GM15510 (cell line): ENCODE results near the gene MRPL10.

ENCODE experiments used
- POLR2A ChIP-seq: IDR thresholded peaks from 3 replicates; pipeline ENCODE4 v1.6.1; 2011; ENCODE audit warnings: borderline replicate concordance; ENCODE audit not compliant: insufficient read length; ENCODE audit errors: extremely low read depth

MRPL10 gene

DNA sequence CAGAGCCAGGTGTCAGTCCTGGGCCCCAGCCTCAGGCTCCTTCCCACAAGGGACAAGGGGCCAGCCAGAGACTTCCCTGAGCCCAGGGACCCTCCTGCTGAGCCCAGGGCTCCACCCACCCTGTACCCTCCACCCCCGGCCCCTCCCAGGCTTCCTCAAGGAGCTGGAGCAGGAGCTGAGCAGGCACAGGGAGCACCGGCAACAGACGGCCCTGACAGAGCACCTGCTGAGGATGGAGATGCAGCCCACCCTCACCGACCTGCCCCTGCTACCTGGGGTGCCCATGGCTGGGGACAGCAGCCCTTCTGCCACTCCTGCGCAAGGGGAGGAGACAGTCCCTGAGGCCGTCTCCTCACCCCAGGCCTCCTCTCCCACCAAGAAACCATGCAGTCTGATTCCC is 5.3 kb upstream of the MRPL10 start:
- no peak for TF ChIP-seq POLR2A

- TF ChIP-seq POLR2A: no peak
These were observed 3.4 kb upstream of the MRPL10 start for GRCh38 chr17:47834756-47835155.

GRCh38 chr17:47831934-47832327 is 590 bp upstream of the MRPL10 start:
- TF ChIP-seq POLR2A: no peak

- no peak for TF ChIP-seq POLR2A
These were observed 842 bp downstream of the MRPL10 start for GRCh38 chr17:47830396-47831002.

DNA sequence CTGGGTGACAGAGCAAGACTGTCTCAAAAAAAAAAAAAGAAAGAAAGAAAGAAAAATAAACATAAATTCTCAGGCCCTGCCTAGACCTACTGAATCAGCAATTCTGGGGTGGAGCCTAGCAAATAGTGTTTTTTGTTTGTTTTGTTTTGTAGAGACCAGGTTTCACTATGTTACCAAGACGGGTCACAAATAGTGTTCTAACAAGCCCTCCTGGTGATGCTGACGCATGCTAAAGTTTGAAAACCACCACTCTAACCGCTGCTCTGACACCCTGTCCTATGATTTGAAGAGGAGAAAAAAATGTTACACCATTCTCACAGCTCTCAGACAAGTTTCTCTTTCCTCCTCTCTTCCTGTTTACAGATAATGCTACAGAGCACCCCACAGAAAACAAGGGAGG is 1.5 kb downstream of the MRPL10 start:
- no peak for TF ChIP-seq POLR2A

DNA sequence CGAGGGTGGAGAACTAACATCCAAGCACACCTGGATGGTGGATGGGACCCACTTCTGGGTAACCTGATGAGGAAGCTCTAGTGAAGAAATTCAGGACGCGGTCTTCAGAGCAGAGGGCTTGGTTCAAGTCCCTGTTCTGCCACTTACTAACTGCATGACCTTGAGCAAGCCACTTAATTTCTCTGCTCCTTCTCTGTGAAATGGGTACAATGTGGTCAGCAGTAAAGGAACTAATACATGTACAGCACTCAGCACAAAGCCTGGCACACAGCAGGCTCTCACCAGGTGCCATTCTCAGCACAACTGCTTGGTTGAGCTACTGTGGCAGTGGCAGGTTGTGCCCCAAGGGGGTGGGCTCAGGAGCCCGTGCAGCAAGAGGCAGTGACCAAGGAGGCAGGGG is 7.8 kb downstream of the MRPL10 start:
- no peak for TF ChIP-seq POLR2A

DNA sequence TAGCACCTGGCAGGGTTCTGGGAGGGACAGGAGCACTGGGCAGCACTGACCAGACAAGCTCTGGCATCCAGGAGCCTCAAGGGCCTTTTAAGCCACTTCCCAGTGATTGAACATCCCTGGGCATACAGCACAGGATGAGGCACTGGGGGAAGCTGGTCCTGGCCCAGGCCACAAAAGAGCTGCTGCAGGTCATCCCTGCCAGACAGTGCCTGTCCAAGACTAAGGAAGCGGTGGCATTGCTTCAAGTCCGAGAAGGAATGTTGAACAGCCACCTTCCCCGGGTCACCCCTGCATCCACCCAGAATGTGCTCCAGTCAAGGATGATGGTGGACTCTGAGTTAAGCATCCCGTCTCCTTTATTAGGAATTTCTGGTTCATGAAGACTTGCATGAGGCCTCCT is 8.6 kb downstream of the MRPL10 start:
- TF ChIP-seq POLR2A: no peak

DNA sequence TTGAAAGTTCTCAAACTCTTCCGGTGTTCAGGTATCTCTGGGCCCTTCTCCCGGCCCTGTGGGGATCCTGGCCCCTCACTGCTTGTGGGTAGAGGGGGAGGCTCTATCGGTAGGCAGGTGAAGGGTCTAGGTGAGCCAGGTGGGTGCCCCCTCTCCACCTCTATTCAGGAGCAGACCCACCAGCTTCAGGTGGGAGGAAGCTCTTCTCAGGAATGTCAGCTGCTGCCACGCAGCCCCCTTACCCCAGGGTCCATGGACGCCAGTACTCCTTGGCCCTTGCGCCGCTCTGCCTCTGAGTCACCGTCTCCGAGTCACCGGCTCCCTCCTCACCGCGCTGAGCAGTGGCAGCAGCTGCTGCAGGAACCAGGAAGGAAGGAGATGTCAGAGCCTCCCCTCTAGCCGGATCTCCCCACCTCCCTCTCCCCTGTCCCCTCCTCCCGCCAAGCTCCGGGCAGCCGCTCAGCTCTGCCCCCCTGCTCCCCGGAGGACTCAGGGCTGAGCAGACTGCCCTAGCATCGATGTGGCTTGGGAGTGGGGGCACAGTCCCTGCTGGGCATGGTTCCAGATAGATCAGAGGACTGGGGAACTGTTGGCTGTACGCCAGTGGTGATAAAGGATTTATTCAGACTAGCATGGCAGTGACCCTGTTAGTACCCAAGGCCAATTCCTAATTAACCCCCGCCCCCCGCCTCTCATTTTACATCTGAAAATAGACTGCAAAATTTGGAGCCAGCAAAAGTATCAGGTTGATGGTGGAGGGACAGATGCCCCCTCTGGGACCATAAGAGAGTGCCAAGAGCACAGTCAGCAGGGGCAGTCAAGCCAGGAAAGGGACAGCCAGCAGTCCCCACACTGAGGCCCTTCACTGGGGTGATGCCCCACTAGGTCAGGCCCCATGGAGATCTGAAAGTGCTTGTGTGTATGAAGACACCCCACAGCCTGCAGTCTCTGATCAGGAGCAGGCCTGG is 9.6 kb downstream of the MRPL10 start, which contains the start of gene OSBPL7:
TSS of gene OSBPL7 (minus strand) at position 371 of the 968 bp plus-strand sequence. CDS start 1,516 bp downstream, outside the sequence.
- TF ChIP-seq POLR2A: peak; percentile 80

- no peak for TF ChIP-seq POLR2A
These were observed 10.3 kb downstream of the MRPL10 start for GRCh38 chr17:47821031-47821423.

- no peak for TF ChIP-seq POLR2A
These were observed 11.1 kb downstream of the MRPL10 start for GRCh38 chr17:47820033-47820789.

GRCh38 chr17:47819475-47819874 is 11.9 kb downstream of the MRPL10 start:
- TF ChIP-seq POLR2A: no peak

DNA sequence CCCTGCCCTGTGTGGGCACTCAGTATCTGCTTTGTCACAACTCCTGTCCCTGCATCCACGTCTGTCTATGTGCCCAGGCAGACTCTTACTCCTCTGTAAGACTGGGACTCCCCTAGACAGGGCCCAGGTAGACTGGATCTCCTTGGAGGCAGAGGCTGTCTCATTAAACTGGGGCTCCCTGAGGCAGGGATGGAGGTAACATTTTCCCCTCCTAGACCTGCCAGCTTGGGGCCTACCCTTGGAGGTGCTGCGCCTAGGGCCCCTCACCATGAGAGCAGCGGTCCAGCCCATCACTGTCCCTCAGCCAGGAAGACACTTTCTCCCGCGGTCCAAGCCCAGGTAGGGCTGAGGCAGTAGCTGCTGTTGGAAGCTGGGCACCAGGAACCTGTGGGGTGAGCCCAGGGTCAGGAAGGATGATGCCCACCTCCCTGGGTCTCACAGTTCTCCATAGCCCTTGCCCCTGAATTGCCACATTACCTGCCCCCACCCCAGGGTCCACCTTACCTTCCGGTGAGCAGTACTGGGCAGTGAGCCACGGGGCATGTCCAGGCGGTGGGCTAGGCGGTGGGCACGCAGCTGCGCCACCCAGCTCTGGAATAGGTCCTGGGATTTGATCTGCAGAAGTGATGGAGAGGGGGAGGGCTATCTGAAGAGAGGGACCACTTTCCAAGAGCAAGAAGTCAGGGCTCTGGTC is 13.2 kb downstream of the MRPL10 start:
- TF ChIP-seq POLR2A: no peak

DNA sequence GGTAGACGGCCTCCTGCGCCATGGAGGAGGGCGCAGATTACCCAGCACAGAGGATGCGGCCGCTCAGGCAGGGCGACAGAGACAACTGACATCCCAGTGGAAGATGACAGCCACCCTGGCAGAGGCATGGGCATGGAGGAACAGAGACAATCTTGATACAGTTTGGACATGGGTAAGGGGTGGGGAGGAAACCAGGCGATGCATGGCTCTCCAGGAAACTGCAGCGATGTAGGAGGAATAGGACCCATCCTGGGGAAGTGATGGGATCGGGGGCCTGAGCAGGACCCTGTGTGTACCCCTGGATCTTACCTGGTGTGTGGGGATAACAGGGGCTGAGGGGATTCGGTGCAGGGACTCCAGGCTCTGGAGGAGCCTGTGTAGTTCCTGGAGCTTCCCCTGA is 14.4 kb downstream of the MRPL10 start:
- no peak for TF ChIP-seq POLR2A

- TF ChIP-seq POLR2A: no peak
These were observed 15.1 kb downstream of the MRPL10 start for GRCh38 chr17:47816111-47816735.
